Endothelial cell of umbilical vein (primary cell): Measurements from ENCODE around the gene TSHZ1. TPM values are rescaled to one million over a fixed set of nuclear protein-coding genes. Genes with fewer than 3 reads are reported as not detected.

ENCODE experiments used
- BruUV-seq: library from RNA; stranded (reverse); fragments of 400-500 nt; replicated peaks from 2 replicates; lab custom pipeline; 2021; lab: Mats Ljungman, UMichigan
- CTCF ChIA-PET: fragments of 300-600, 350-600 bp; sonication (Branson Sonifier 250); formaldehyde crosslinking; loops from one replicate; lab custom pipeline; 2021; ENCODE audit warnings: antibody characterized with exemption, inconsistent platforms; lab: Charles Lee
- POLR2A ChIA-PET: fragments of 300-600, 350-600 bp; sonication (Branson Sonifier 250); formaldehyde crosslinking; loops from one replicate; lab custom pipeline; 2021; ENCODE audit warnings: antibody characterized with exemption, inconsistent platforms; lab: Charles Lee
- DNase-seq: peaks from one replicate; pipeline ENCODE4 v3.0.0-alpha.2; 2011; ENCODE audit warnings: low read depth, low spot score
- FAIRE-seq: peaks from 2 replicates; lab custom pipeline; 2011; peaks lifted over from hg19 to GRCh38; lab: Jason Lieb, UNC
- H2AFZ ChIP-seq: 2 replicates; pipeline ENCODE4 v1.6.0; 2012; ENCODE audit warnings: low read depth, low read length, control low read depth, inconsistent platforms
- H3K27ac ChIP-seq: 2 replicates; pipeline ENCODE4 v1.5.1; 2011; ENCODE audit warnings: low read depth, mild to moderate bottlenecking, control low read depth, low read length, moderate library complexity; ENCODE audit not compliant: insufficient read depth
- H3K27me3 ChIP-seq, 2 experiments: 2 replicates each; pipeline versions ENCODE4 v1.6.0 to v1.6.1; 2011; ENCODE audit warnings: low read length in 2 of 2, mixed read lengths in 1 of 2; ENCODE audit not compliant: control insufficient read depth in 2 of 2, insufficient read depth in 2 of 2
- H3K36me3 ChIP-seq, 2 experiments: 2 replicates in 1 of 2; 3 replicates in 1 of 2; pipeline ENCODE4 v1.5.1; 2011; ENCODE audit warnings: low read length in 2 of 2, mild to moderate bottlenecking in 1 of 2, moderate library complexity in 1 of 2; ENCODE audit not compliant: control insufficient read depth in 2 of 2, insufficient read depth in 2 of 2; ENCODE audit errors: extremely low read depth in 1 of 2
- H3K4me1 ChIP-seq: 3 replicates; pipeline ENCODE4 v1.5.1; 2011; ENCODE audit warnings: mild to moderate bottlenecking, low read length; ENCODE audit not compliant: control insufficient read depth, insufficient read depth; ENCODE audit errors: extremely low read depth
- H3K4me2 ChIP-seq: 2 replicates; pipeline ENCODE4 v1.6.1; 2011; ENCODE audit warnings: low read length, control low read depth, mixed read lengths; ENCODE audit not compliant: insufficient read depth
- H3K4me3 ChIP-seq, 3 experiments: fragments of 200-600 bp in 1 of 3; sonication (generic), shearing (Covaris generic) in 1 of 3; replicated peaks in 1 of 3; 2 replicates each; pipeline ENCODE4 v1.5.1; 2011 to 2016; ENCODE audit warnings: control low read depth in 3 of 3, low read length in 3 of 3, mild to moderate bottlenecking in 2 of 3, inconsistent platforms in 1 of 3, low read depth in 1 of 3, moderate library complexity in 1 of 3; ENCODE audit not compliant: insufficient read depth in 1 of 3
- H3K79me2 ChIP-seq: 2 replicates; pipeline ENCODE4 v1.6.0; 2012; ENCODE audit warnings: low read length, inconsistent platforms; ENCODE audit not compliant: control insufficient read depth, insufficient read depth
- H3K9ac ChIP-seq: replicated peaks from 2 replicates; pipeline ENCODE3; 2011; ENCODE audit warnings: low read length, control low read depth; ENCODE audit not compliant: insufficient read depth; ENCODE audit errors: extremely low read depth
- H3K9me1 ChIP-seq: replicated peaks from 3 replicates; pipeline ENCODE4 v1.6.0; 2011; ENCODE audit warnings: mild to moderate bottlenecking, low read length; ENCODE audit not compliant: control insufficient read depth, insufficient read depth; ENCODE audit errors: extremely low read depth
- H3K9me3 ChIP-seq: replicated peaks from 2 replicates; pipeline ENCODE4 v1.5.1; 2012; ENCODE audit warnings: low read length, inconsistent platforms; ENCODE audit not compliant: control insufficient read depth, insufficient read depth
- H4K20me1 ChIP-seq: replicated peaks from 2 replicates; pipeline ENCODE3; 2011; ENCODE audit warnings: mild to moderate bottlenecking, low read length; ENCODE audit not compliant: control insufficient read depth, insufficient read depth; ENCODE audit errors: extremely low read depth
- EZH2 ChIP-seq: IDR thresholded peaks from 2 replicates; pipeline ENCODE4 v1.6.1; 2012; ENCODE audit warnings: borderline replicate concordance, low read depth, mild to moderate bottlenecking, moderate library complexity, low read length, inconsistent platforms; ENCODE audit not compliant: severe bottlenecking
- FOS ChIP-seq: IDR thresholded peaks from 2 replicates; pipeline ENCODE4 v1.6.1; 2011; ENCODE audit warnings: mild to moderate bottlenecking, low read length, moderate library complexity, borderline replicate concordance; ENCODE audit not compliant: insufficient read depth
- GATA2 ChIP-seq: IDR thresholded peaks from 2 replicates; pipeline ENCODE4 v1.7.0; 2011; ENCODE audit warnings: low read depth, mild to moderate bottlenecking, moderate library complexity, mixed read lengths, low read length; ENCODE audit not compliant: insufficient read length, insufficient read depth
- JUN ChIP-seq: IDR thresholded peaks from 2 replicates; pipeline ENCODE4 v1.6.1; 2011; ENCODE audit warnings: borderline replicate concordance, low read depth; ENCODE audit not compliant: insufficient read length, insufficient read depth
- MAX ChIP-seq: IDR thresholded peaks from 2 replicates; pipeline ENCODE4 v1.6.1; 2011; ENCODE audit not compliant: insufficient read depth, insufficient read length
- MYC ChIP-seq: IDR thresholded peaks from one replicate; pipeline ENCODE4 v1.6.1; 2011; ENCODE audit warnings: mild to moderate bottlenecking, low read depth, low read length
- POLR2A ChIP-seq: IDR thresholded peaks from 2 replicates; pipeline ENCODE4 v1.6.1; 2012; ENCODE audit warnings: low read depth, mild to moderate bottlenecking, control low read depth, low read length
- POLR2AphosphoS5 ChIP-seq: IDR thresholded peaks from 2 replicates; pipeline ENCODE4 v1.6.1; 2012; ENCODE audit warnings: low read depth, mild to moderate bottlenecking, control low read depth, low read length, moderate library complexity; ENCODE audit not compliant: insufficient read depth
- dilution Hi-C: fragments of 300-500 bp; cut with MboI; formaldehyde crosslinking; loops from one replicate; pipeline ENCODE4 v1.15.0; 2019; ENCODE audit warnings: low sequenced_read_pairs; ENCODE audit not compliant: extremely low pct_ligation_motif_present
- intact Hi-C: fragments of 100-400 bp; cut with micrococcal nuclease; formaldehyde crosslinking; loops from one replicate; pipeline ENCODE4 v1.10.0; 2022
- polyA plus RNA-seq, 4 experiments: library from polyadenylated mRNA; depleted of rRNA in 3 of 4; stranded (reverse) in 3 of 4; unstranded in 1 of 4; fragments of >200 nt; gene quantifications; 2 replicates each; pipeline versions ENCODE4 v1.2.1 to v1.2.3, GENCODE V29; 2011 to 2012; ENCODE audit warnings: missing spikeins in 1 of 4
- total RNA-seq: library from RNA; stranded (reverse); gene quantifications from 2 replicates; pipeline ENCODE4 v1.2.3, GENCODE V29; 2021
- TF ChIP-seq, protein P1 (sequence below), 2 donors: IDR thresholded peaks; 1 replicate in 1 of 2; 2 replicates in 1 of 2; pipeline ENCODE4 v1.5.1; 2011; ENCODE audit warnings: low read length in 2 of 2, mild to moderate bottlenecking in 2 of 2, moderate library complexity in 2 of 2, control low read depth in 1 of 2, inconsistent platforms in 1 of 2, low read depth in 1 of 2; ENCODE audit not compliant: insufficient read depth in 1 of 2; ENCODE audit errors: extremely low read depth in 1 of 2

The TSHZ1 gene
- total and polyA plus RNA-seq, 2 donors (not counting 3 experiments of a cell fraction or from before 2014, with no cell fraction given): 4.2 to 10.2 TPM

GRCh38 chr18:75251466-75251865, 40.9 kb downstream of the TSHZ1 start:
- H3K9me1 ChIP-seq: no peaks in the 10 kb centered on the region
- POLR2A ChIA-PET: no interaction called here
- FAIRE-seq (no peak), DNase-seq (peak; percentile 88)
- H3K79me2 ChIP-seq: peaks cover 18% of the 10 kb centered on the region
- no peaks in the 10 kb centered on the region for H3K9me3 ChIP-seq
- H4K20me1 ChIP-seq: no peaks in the 10 kb centered on the region
- intact Hi-C loops: no loop called here
- BruUV-seq: no TSS peak
- dilution Hi-C loops: no loop called here
- H3K9ac ChIP-seq: no peak overlapping the region
- TF ChIP-seq MAX (no peak), POLR2A (no peak), EZH2 (no peak), MYC (no peak), FOS (no peak), POLR2AphosphoS5 (no peak), JUN (no peak), GATA2 (no peak)
- TF ChIP-seq, protein P1, sequence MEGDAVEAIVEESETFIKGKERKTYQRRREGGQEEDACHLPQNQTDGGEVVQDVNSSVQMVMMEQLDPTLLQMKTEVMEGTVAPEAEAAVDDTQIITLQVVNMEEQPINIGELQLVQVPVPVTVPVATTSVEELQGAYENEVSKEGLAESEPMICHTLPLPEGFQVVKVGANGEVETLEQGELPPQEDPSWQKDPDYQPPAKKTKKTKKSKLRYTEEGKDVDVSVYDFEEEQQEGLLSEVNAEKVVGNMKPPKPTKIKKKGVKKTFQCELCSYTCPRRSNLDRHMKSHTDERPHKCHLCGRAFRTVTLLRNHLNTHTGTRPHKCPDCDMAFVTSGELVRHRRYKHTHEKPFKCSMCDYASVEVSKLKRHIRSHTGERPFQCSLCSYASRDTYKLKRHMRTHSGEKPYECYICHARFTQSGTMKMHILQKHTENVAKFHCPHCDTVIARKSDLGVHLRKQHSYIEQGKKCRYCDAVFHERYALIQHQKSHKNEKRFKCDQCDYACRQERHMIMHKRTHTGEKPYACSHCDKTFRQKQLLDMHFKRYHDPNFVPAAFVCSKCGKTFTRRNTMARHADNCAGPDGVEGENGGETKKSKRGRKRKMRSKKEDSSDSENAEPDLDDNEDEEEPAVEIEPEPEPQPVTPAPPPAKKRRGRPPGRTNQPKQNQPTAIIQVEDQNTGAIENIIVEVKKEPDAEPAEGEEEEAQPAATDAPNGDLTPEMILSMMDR (IDR thresholded peaks at IDR 0.05; ENCODE audit: extremely low read depth in 1 of 2, insufficient read depth in 1 of 2, low read depth in 1 of 2, low read length in 2 of 2): no peak
- no peak overlapping the region for H3K27ac ChIP-seq
- H3K4me1 ChIP-seq: peaks cover 29% of the 10 kb centered on the region
- H3K36me3 ChIP-seq: no peaks in the 10 kb centered on the region
- H3K4me2 ChIP-seq: peak overlapping the region; percentile 12
- no peak overlapping the region for H2AFZ ChIP-seq
- H3K27me3 ChIP-seq: no peaks in the 10 kb centered on the region
- no peak overlapping the region for H3K4me3 ChIP-seq
- CTCF ChIA-PET: interaction anchor here (0.6 to 1.7 kb wide), 4 partner anchors 11 to 1741 kb away, joined by 3 to 4 read pairs (median 3); no protein-coding TSS in a partner anchor
